22Rv1 (cell line): ENCODE measurements around the gene LOXL1.

ENCODE experiments used
- CTCF ChIP-seq: fragments of 450-650 bp; IDR thresholded peaks from 2 replicates; pipeline ENCODE4 v1.5.1; 2017; ENCODE audit warnings: mild to moderate bottlenecking
- ZFX ChIP-seq: fragments of 450-650 bp; IDR thresholded peaks from 2 replicates; pipeline ENCODE4 v1.6.1; 2017; ENCODE audit warnings: antibody characterized with exemption, borderline replicate concordance

- TF ChIP-seq CTCF = no peak
- TF ChIP-seq ZFX = no peak
Measured at GRCh38 chr15:73994912-73995622, 68.8 kb downstream of the LOXL1 start.
